NCI-H82 (cell line): ENCODE measurements around the gene KIF25.
"Not testable (repeated sequence)": the region's sequence is repeated elsewhere in the genome, so short reads cannot be mapped to it uniquely, and the experiment has no call there.

Experiments
- DNase-seq: peaks from one replicate; lab custom pipeline; 2025; lab: John Stamatoyannopoulos, UW

Gene KIF25

GRCh38 chr6:168070804-168071203 is 73.3 kb downstream of the KIF25 start:
- no peak for DNase-seq

- DNase-seq: peak; percentile 27
Observed at GRCh38 chr6:168071620-168072019, 74.1 kb downstream of the KIF25 start.

- no peak for DNase-seq
Observed at GRCh38 chr6:168072261-168072660, 74.8 kb downstream of the KIF25 start.

- no peak for DNase-seq
Observed at GRCh38 chr6:168072730-168073129, 75.3 kb downstream of the KIF25 start.

GRCh38 chr6:168073937-168074730 is 76.7 kb downstream of the KIF25 start:
- no peak for DNase-seq

GRCh38 chr6:168075216-168075615 is 77.7 kb downstream of the KIF25 start:
- no peak for DNase-seq

GRCh38 chr6:168075787-168076202 is 78.3 kb downstream of the KIF25 start:
- DNase-seq: no peak

GRCh38 chr6:168077401-168077800 is 79.9 kb downstream of the KIF25 start:
- not testable (repeated sequence) for DNase-seq

- no peak for DNase-seq
Observed at GRCh38 chr6:168078175-168078942, 80.9 kb downstream of the KIF25 start.

- DNase-seq: no peak
Observed at GRCh38 chr6:168078943-168079405, 81.5 kb downstream of the KIF25 start, which contains the start of gene FRMD1. FRMD1 (minus strand) TSS chr6:168079212; CDS start chr6:168079094, 118 bp downstream.

- DNase-seq: no peak
Observed at GRCh38 chr6:168080393-168081077, 83.1 kb downstream of the KIF25 start.

GRCh38 chr6:168081858-168082546 is 84.5 kb downstream of the KIF25 start:
- DNase-seq: no peak

GRCh38 chr6:168082860-168083513 is 85.5 kb downstream of the KIF25 start:
- no peak for DNase-seq

- no peak for DNase-seq
Observed at GRCh38 chr6:168083514-168083885, 86.0 kb downstream of the KIF25 start.

- DNase-seq: no peak
Observed at GRCh38 chr6:168084465-168085160, 87.1 kb downstream of the KIF25 start.

- no peak for DNase-seq
Observed at GRCh38 chr6:168086066-168086465, 88.6 kb downstream of the KIF25 start.

- no peak for DNase-seq
Observed at GRCh38 chr6:168086616-168087015, 89.1 kb downstream of the KIF25 start.

GRCh38 chr6:168087436-168088160 is 90.1 kb downstream of the KIF25 start:
- no peak for DNase-seq

- no peak for DNase-seq
Observed at GRCh38 chr6:168088161-168089053, 90.9 kb downstream of the KIF25 start.
